Renal cortical epithelial cell (primary cell): Measurements from ENCODE around the gene GSTA4. TPM values are rescaled to one million over a fixed set of nuclear protein-coding genes. Genes with fewer than 3 reads are reported as not detected.

ENCODE experiments used
- DNase-seq: peaks from one replicate; pipeline ENCODE4 v3.0.0-alpha.2; 2011; ENCODE audit warnings: low read depth
- total RNA-seq: library from RNA; depleted of rRNA; stranded (reverse); fragments of >200 nt; gene quantifications from 2 replicates; pipeline ENCODE4 v1.2.3, GENCODE V29; 2014

Gene GSTA4
- 16.3 and 36.6 TPM in 2 replicates for total RNA-seq

GRCh38 chr6:52995089-52995912, at the start of gene GSTA4:
Gene GSTA4 (minus strand): TSS chr6:52995284. CDS start chr6:52994243, 1,041 bp downstream.
- DNase-seq: peak; percentile 97

GRCh38 chr6:53044572-53044971, 49.5 kb upstream of the GSTA4 start:
- DNase-seq: no peak

- peak; percentile 36 for DNase-seq
These were observed 49.0 kb upstream of the GSTA4 start for GRCh38 chr6:53044071-53044470.

GRCh38 chr6:53043581-53043980, 48.5 kb upstream of the GSTA4 start:
- DNase-seq: peak; percentile 50

- peak; percentile 91 for DNase-seq
These were observed 47.0 kb upstream of the GSTA4 start for GRCh38 chr6:53042112-53042511.

- peak; percentile 38 for DNase-seq
These were observed 46.3 kb upstream of the GSTA4 start for GRCh38 chr6:53041356-53041755.

GRCh38 chr6:53038596-53038995, 43.5 kb upstream of the GSTA4 start:
- no peak for DNase-seq

- DNase-seq: no peak
These were observed 43.1 kb upstream of the GSTA4 start for GRCh38 chr6:53038141-53038540.

GRCh38 chr6:53035549-53036213, 40.6 kb upstream of the GSTA4 start:
- DNase-seq: no peak

- DNase-seq: peak; percentile 51
These were observed 38.7 kb upstream of the GSTA4 start for GRCh38 chr6:53033764-53034163.

GRCh38 chr6:53032849-53033248, 37.8 kb upstream of the GSTA4 start:
- no peak for DNase-seq

- no peak for DNase-seq
These were observed 36.2 kb upstream of the GSTA4 start for GRCh38 chr6:53031281-53031680.

- no peak for DNase-seq
These were observed 34.7 kb upstream of the GSTA4 start for GRCh38 chr6:53029761-53030160.

- no peak for DNase-seq
These were observed 34.2 kb upstream of the GSTA4 start for GRCh38 chr6:53029257-53029656.

GRCh38 chr6:53028467-53028866, 33.4 kb upstream of the GSTA4 start:
- DNase-seq: no peak

GRCh38 chr6:53027131-53027718, 32.1 kb upstream of the GSTA4 start:
- DNase-seq: no peak

GRCh38 chr6:53026526-53026925, 31.4 kb upstream of the GSTA4 start:
- DNase-seq: no peak

- no peak for DNase-seq
These were observed 28.2 kb upstream of the GSTA4 start for GRCh38 chr6:53023323-53023722.

- DNase-seq: no peak
These were observed 25.1 kb upstream of the GSTA4 start for GRCh38 chr6:53020005-53020744.

- no peak for DNase-seq
These were observed 23.4 kb upstream of the GSTA4 start for GRCh38 chr6:53018446-53018845.

- DNase-seq: no peak
These were observed 20.4 kb upstream of the GSTA4 start for GRCh38 chr6:53015486-53015885.

- no peak for DNase-seq
These were observed 19.7 kb upstream of the GSTA4 start for GRCh38 chr6:53014744-53015143.
